CD4-positive, alpha-beta T cell (primary cell): Measurements from ENCODE around the gene BLNK. TPM values are rescaled to one million over a fixed set of nuclear protein-coding genes. Genes with fewer than 3 reads are reported as not detected.

Source experiments
- ATAC-seq: fragments of 200-7000 bp; cut with Tn5 transposase; one replicate; pipeline ENCODE4 v1.10.0; 2022; ENCODE audit warnings: mild to moderate bottlenecking; ENCODE audit not compliant: poor library complexity
- CTCF ChIA-PET: fragments of 350-600 bp; sonication (Branson Sonifier 250); formaldehyde crosslinking; loops from one replicate; lab custom pipeline; 2021; ENCODE audit warnings: antibody characterized with exemption, inconsistent platforms; lab: Charles Lee
- POLR2A ChIA-PET: fragments of 350-600 bp; sonication (Branson Sonifier 250); formaldehyde crosslinking; loops from one replicate; lab custom pipeline; 2021; ENCODE audit warnings: antibody characterized with exemption, inconsistent platforms; lab: Charles Lee
- DNase-seq, 14 experiments: peaks; one replicate each; pipeline ENCODE4 v3.0.0-alpha.2; 2013 to 2020; ENCODE audit warnings: mixed read lengths in 2 of 14
- H3K27ac ChIP-seq, 2 donors: one replicate each; pipeline versions ENCODE4 v1.5.1 to v1.7.0; 2013; ENCODE audit warnings: low read length in 2 of 2, low read depth in 1 of 2, mild to moderate bottlenecking in 1 of 2
- H3K27me3 ChIP-seq, 2 experiments: 1 replicate in 1 of 2; 2 replicates in 1 of 2; pipeline versions ENCODE4 v1.6.1 to v1.7.0; 2013; ENCODE audit warnings: low read length in 2 of 2, control low read depth in 1 of 2, mild to moderate bottlenecking in 1 of 2, moderate library complexity in 1 of 2; ENCODE audit not compliant: insufficient read depth in 2 of 2, control insufficient read depth in 1 of 2
- H3K36me3 ChIP-seq: one replicate; pipeline ENCODE4 v1.6.1; 2013; ENCODE audit warnings: low read length, control low read depth; ENCODE audit not compliant: insufficient read depth
- H3K4me1 ChIP-seq: one replicate; pipeline ENCODE4 v1.6.1; 2013; ENCODE audit warnings: low read length, control low read depth; ENCODE audit not compliant: insufficient read depth
- H3K4me3 ChIP-seq: one replicate; pipeline ENCODE4 v1.5.1; 2013; ENCODE audit warnings: mild to moderate bottlenecking, low read length, moderate library complexity
- H3K9me3 ChIP-seq, 2 experiments: 1 replicate in 1 of 2; 2 replicates in 1 of 2; pipeline versions ENCODE4 v1.6.1 to v1.7.0; 2013; ENCODE audit warnings: low read length in 2 of 2, mild to moderate bottlenecking in 2 of 2, control low read depth in 1 of 2, moderate library complexity in 1 of 2; ENCODE audit not compliant: control insufficient read depth in 1 of 2, insufficient read depth in 1 of 2
- H3K27ac Mint-ChIP-seq: one replicate; pipeline ENCODE4 v1.8.0; 2020; ENCODE audit warnings: mixed read lengths
- H3K27me3 Mint-ChIP-seq: one replicate; pipeline ENCODE4 v1.8.0; 2021; ENCODE audit warnings: mixed read lengths
- H3K36me3 Mint-ChIP-seq: one replicate; pipeline ENCODE4 v1.8.0; 2021; ENCODE audit warnings: low read depth, mixed read lengths
- H3K4me1 Mint-ChIP-seq: one replicate; pipeline ENCODE4 v1.8.0; 2021; ENCODE audit warnings: low read depth, mixed read lengths
- H3K4me3 Mint-ChIP-seq: one replicate; pipeline ENCODE4 v1.8.0; 2020; ENCODE audit warnings: mild to moderate bottlenecking, mixed read lengths
- H3K9me3 Mint-ChIP-seq: one replicate; pipeline ENCODE4 v1.8.0; 2020; ENCODE audit warnings: mixed read lengths
- intact Hi-C, 2 experiments: fragments of 100-400 bp; cut with DNase I in 1 of 2; cut with micrococcal nuclease in 1 of 2; formaldehyde crosslinking; loops; one replicate each; pipeline versions ENCODE4 v1.15.1 to v1.9.0; 2023 to 2025; cut with DNase I, micrococcal nuclease
- total RNA-seq, 174 experiments: library from RNA in 2 of 174; stranded (reverse) in 2 of 174; gene quantifications; one replicate each; pipeline ENCODE4 v1.2.3 and lab custom pipeline; 2021 to 2026
- TF ChIP-seq, protein P1 (sequence below): fragments of 200-600 bp; IDR thresholded peaks from one replicate; pipeline ENCODE4 v1.8.0; 2022; ENCODE audit warnings: antibody characterized with exemption, mild to moderate bottlenecking

The BLNK gene
- total RNA-seq, 2 experiments from 2014 or later = not detected

DNA sequence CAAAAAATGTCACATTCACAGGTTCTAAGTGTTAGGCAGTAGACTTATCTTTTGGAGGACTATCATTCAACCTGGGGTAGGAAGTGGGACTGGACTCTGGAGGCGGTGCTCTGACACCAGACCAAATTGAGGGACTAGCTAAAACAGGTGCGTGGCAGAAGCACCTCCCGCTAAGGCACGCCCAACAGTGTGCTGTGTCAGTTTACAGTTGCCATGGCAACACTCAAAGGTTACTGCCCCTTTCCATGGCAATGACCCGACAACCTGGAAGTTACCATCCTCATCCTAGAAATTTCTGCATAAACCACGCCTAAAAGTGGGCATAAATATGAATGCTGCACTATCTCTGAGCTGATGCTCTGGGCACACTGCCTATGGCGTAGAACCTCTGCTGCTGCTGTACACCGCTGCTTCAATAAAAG is 14.0 kb upstream of the BLNK start:
- Histone ChIP-seq H3K4me3 (no peak overlapping the region), H3K36me3 (no peaks in the 10 kb centered on the region), H3K9me3 (no peaks in the 10 kb centered on the region), H3K27me3 (no peaks in the 10 kb centered on the region), H3K4me1 (peaks cover 2% of the 10 kb centered on the region), H3K27ac (no peak overlapping the region)
- no peaks in the 10 kb centered on the region for H3K27me3 Mint-ChIP-seq
- no peak overlapping the region for H3K27ac Mint-ChIP-seq
- no peaks in the 10 kb centered on the region for H3K9me3 Mint-ChIP-seq
- TF ChIP-seq, protein P1, sequence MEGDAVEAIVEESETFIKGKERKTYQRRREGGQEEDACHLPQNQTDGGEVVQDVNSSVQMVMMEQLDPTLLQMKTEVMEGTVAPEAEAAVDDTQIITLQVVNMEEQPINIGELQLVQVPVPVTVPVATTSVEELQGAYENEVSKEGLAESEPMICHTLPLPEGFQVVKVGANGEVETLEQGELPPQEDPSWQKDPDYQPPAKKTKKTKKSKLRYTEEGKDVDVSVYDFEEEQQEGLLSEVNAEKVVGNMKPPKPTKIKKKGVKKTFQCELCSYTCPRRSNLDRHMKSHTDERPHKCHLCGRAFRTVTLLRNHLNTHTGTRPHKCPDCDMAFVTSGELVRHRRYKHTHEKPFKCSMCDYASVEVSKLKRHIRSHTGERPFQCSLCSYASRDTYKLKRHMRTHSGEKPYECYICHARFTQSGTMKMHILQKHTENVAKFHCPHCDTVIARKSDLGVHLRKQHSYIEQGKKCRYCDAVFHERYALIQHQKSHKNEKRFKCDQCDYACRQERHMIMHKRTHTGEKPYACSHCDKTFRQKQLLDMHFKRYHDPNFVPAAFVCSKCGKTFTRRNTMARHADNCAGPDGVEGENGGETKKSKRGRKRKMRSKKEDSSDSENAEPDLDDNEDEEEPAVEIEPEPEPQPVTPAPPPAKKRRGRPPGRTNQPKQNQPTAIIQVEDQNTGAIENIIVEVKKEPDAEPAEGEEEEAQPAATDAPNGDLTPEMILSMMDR = no peak
- DNase-seq (no peak), ATAC-seq (no peak)
- H3K36me3 Mint-ChIP-seq = no peaks in the 10 kb centered on the region
- ChIA-PET CTCF (no interaction called here), POLR2A (no interaction called here)
- H3K4me3 Mint-ChIP-seq = no peak overlapping the region
- intact Hi-C loops = no loop called here
- peaks cover 17% of the 10 kb centered on the region for H3K4me1 Mint-ChIP-seq

DNA sequence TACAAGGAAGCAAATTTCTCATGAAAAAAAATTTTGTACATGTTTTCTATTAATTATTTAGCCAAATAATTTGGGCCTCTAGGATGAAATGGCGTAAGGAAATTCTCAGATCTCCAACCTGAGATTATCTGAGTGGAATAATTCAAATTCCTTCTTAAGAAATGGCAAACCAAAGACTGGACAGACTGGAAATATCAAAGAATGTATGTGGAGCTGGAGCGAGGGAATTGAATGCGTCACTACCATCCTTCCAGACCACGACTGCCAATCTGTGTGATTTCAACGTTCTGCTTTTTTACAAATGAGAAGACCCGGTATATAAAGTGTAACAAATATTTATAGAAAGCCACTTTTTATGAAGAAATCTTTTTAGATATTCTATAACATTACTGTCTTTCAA is 12.4 kb upstream of the BLNK start:
- no peak overlapping the region for H3K27ac ChIP-seq
- Mint-ChIP-seq H3K4me3 (no peak overlapping the region), H3K27me3 (no peaks in the 10 kb centered on the region), H3K4me1 (peaks cover 17% of the 10 kb centered on the region), H3K36me3 (no peaks in the 10 kb centered on the region), H3K9me3 (no peaks in the 10 kb centered on the region), H3K27ac (no peak overlapping the region)
- DNase-seq = no peak
- H3K4me3 ChIP-seq = no peak overlapping the region
- H3K9me3 ChIP-seq = no peaks in the 10 kb centered on the region
- TF ChIP-seq, protein P1 = no peak
- peaks cover 2% of the 10 kb centered on the region for H3K4me1 ChIP-seq
- no peak for ATAC-seq
- CTCF ChIA-PET = no interaction called here
- intact Hi-C loops = no loop called here
- POLR2A ChIA-PET = no interaction called here
- H3K27me3 ChIP-seq = no peaks in the 10 kb centered on the region
- no peaks in the 10 kb centered on the region for H3K36me3 ChIP-seq

DNA sequence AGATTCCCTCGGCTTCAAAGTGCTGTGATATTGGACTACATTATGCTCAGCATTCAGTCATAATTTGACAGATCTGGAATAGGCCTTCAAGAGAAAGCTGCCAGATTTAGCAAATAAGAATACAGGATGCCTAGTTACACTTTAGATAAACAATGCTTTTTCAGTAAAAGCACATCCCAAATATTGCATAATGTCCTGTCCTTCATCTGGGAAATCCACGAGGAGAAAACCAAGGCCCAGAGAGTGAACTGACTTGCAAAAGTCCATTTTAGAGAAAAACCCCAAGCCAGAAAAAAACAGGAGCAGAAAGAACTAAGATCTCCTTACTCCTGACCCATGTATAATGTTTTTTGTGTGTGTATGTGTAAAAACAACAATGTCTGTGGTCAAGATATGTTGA is 12.0 kb upstream of the BLNK start:
- Mint-ChIP-seq H3K36me3 (no peaks in the 10 kb centered on the region), H3K9me3 (no peaks in the 10 kb centered on the region), H3K27ac (no peak overlapping the region), H3K4me3 (no peak overlapping the region), H3K4me1 (peaks cover 14% of the 10 kb centered on the region), H3K27me3 (no peaks in the 10 kb centered on the region)
- no peak overlapping the region for H3K27ac ChIP-seq
- CTCF ChIA-PET = no interaction called here
- DNase-seq (no peak), ATAC-seq (no peak)
- POLR2A ChIA-PET = no interaction called here
- intact Hi-C loops = no loop called here
- TF ChIP-seq, protein P1 = no peak
- H3K9me3 ChIP-seq = no peaks in the 10 kb centered on the region
- peaks cover 2% of the 10 kb centered on the region for H3K4me1 ChIP-seq
- no peaks in the 10 kb centered on the region for H3K27me3 ChIP-seq
- H3K4me3 ChIP-seq = no peak overlapping the region
- no peaks in the 10 kb centered on the region for H3K36me3 ChIP-seq
